Measurements from ENCODE around the gene LIG1.

DNA sequence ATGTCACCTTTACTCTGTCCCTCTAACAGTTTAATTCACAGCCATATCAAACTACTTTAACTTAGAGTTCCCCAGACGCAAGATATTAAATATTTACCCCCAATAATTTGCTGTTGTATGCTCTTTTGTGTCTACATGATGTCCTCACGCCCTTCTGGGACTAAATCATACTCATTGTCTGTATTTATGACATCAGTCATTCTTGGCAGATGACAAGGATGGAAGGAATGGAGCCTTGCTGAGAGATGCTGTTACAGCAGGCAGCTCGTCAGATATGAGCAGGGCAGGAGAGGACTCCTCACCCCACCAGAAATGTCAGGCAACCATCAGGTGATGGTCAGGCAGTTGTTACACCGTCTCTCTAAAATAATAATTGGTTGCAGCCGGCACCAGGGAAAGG is 43.8 kb upstream of the LIG1 start:
- TF ChIP-seq, protein P1, sequence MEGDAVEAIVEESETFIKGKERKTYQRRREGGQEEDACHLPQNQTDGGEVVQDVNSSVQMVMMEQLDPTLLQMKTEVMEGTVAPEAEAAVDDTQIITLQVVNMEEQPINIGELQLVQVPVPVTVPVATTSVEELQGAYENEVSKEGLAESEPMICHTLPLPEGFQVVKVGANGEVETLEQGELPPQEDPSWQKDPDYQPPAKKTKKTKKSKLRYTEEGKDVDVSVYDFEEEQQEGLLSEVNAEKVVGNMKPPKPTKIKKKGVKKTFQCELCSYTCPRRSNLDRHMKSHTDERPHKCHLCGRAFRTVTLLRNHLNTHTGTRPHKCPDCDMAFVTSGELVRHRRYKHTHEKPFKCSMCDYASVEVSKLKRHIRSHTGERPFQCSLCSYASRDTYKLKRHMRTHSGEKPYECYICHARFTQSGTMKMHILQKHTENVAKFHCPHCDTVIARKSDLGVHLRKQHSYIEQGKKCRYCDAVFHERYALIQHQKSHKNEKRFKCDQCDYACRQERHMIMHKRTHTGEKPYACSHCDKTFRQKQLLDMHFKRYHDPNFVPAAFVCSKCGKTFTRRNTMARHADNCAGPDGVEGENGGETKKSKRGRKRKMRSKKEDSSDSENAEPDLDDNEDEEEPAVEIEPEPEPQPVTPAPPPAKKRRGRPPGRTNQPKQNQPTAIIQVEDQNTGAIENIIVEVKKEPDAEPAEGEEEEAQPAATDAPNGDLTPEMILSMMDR (IDR thresholded peaks at IDR 0.05) = no peak
- no peak for TF ChIP-seq POLR2A (IDR thresholded peaks at IDR 0.05)
